GM23248 (cell line): Measurements from ENCODE around the gene KDELR1. TPM values are rescaled to one million over a fixed set of nuclear protein-coding genes. Genes with fewer than 3 reads are reported as not detected.

Experiments used
- DNase-seq: peaks from one replicate; pipeline ENCODE4 v3.0.0-alpha.2; 2015
- H2AFZ ChIP-seq: fragments of 200-600 bp; sonication (generic); 2 replicates; pipeline ENCODE4 v1.6.1; 2016; ENCODE audit warnings: antibody characterized with exemption
- H3F3A ChIP-seq: fragments of 200-600 bp; sonication (generic); 2 replicates; pipeline ENCODE4 v1.6.1; 2016; ENCODE audit warnings: mild to moderate bottlenecking, antibody characterized with exemption, mixed run types; ENCODE audit not compliant: insufficient read depth
- H3K27ac ChIP-seq: fragments of 200-600 bp; sonication (generic); 2 replicates; pipeline ENCODE4 v1.5.1; 2016; ENCODE audit warnings: mild to moderate bottlenecking
- H3K27me3 ChIP-seq: fragments of 200-600 bp; sonication (generic); replicated peaks from 2 replicates; pipeline ENCODE4 v1.6.1; 2016; ENCODE audit warnings: mild to moderate bottlenecking; ENCODE audit not compliant: insufficient read depth
- H3K36me3 ChIP-seq: fragments of 200-600 bp; sonication (generic); 2 replicates; pipeline ENCODE4 v1.6.1; 2016; ENCODE audit warnings: low read depth, mild to moderate bottlenecking
- H3K4me1 ChIP-seq: fragments of 200-600 bp; sonication (generic); 2 replicates; pipeline ENCODE4 v1.6.1; 2016; ENCODE audit warnings: mild to moderate bottlenecking; ENCODE audit not compliant: insufficient read depth
- H3K4me2 ChIP-seq: fragments of 200-600 bp; sonication (generic); one replicate; pipeline ENCODE4 v1.6.1; 2016; ENCODE audit warnings: mild to moderate bottlenecking; ENCODE audit not compliant: unreplicated experiment
- H3K4me3 ChIP-seq: fragments of 200-600 bp; sonication (generic); 2 replicates; pipeline ENCODE4 v1.5.1; 2016; ENCODE audit warnings: mild to moderate bottlenecking
- H3K79me2 ChIP-seq: fragments of 200-600 bp; sonication (generic); 2 replicates; pipeline ENCODE4 v1.6.1; 2016; ENCODE audit warnings: mild to moderate bottlenecking; ENCODE audit not compliant: insufficient read depth
- H3K9ac ChIP-seq: fragments of 200-600 bp; sonication (generic); 2 replicates; pipeline ENCODE4 v1.6.1; 2016; ENCODE audit warnings: mild to moderate bottlenecking
- H3K9me2 ChIP-seq: fragments of 200-600 bp; sonication (generic); 2 replicates; pipeline ENCODE4 v1.6.1; 2016; ENCODE audit warnings: mixed run types, mild to moderate bottlenecking, moderate library complexity; ENCODE audit not compliant: insufficient read depth
- H3K9me3 ChIP-seq: fragments of 200-600 bp; sonication (generic); one replicate; pipeline ENCODE4 v1.6.1; 2017; ENCODE audit warnings: low read depth
- H4K20me1 ChIP-seq: fragments of 200-600 bp; sonication (generic); 2 replicates; pipeline ENCODE4 v1.6.0; 2016; ENCODE audit not compliant: insufficient read depth
- EZH2 ChIP-seq: fragments of 200-600 bp; sonication (generic); IDR thresholded peaks from 2 replicates; pipeline ENCODE4 v1.6.1; 2018; ENCODE audit warnings: antibody characterized with exemption, mild to moderate bottlenecking; ENCODE audit not compliant: insufficient read depth, poor library complexity, severe bottlenecking
- EZH2phosphoT487 ChIP-seq: fragments of 200-600 bp; sonication (generic); IDR thresholded peaks from 2 replicates; pipeline ENCODE4 v1.6.1; 2018; ENCODE audit warnings: antibody characterized with exemption, moderate library complexity, mild to moderate bottlenecking, low read depth; ENCODE audit not compliant: insufficient read depth
- WGBS, 2 experiments: methylation state at CpG; one replicate each; pipeline ENCODE4 v1.1.6; 2015 to 2017; ENCODE audit warnings: low lambda C conversion rate in 2 of 2, low coverage in 1 of 2; ENCODE audit errors: missing lambda C conversion rate in 2 of 2; 5-methylcytosine and 5-hydroxymethylcytosine counted together
- in situ Hi-C: fragments of 300-500 bp; cut with MboI; formaldehyde crosslinking; loops from 2 replicates; pipeline ENCODE4 v1.15.0; 2020
- polyA plus RNA-seq: library from polyadenylated mRNA; unstranded; fragments of >200 nt; fragmentation: Nextera tagmentation; extraction: Ambion mirVana; gene quantifications from 2 replicates; pipeline ENCODE4 v1.2.1, GENCODE V29; 2016
- total RNA-seq: library from RNA; depleted of rRNA; stranded (reverse); fragments of >200 nt; shearing (Covaris generic); gene quantifications from 2 replicates; pipeline ENCODE4 v1.2.3, GENCODE V29; 2014

Gene KDELR1
- total and polyA plus RNA-seq, 2 experiments from 2014 or later: 170 to 231 TPM

DNA sequence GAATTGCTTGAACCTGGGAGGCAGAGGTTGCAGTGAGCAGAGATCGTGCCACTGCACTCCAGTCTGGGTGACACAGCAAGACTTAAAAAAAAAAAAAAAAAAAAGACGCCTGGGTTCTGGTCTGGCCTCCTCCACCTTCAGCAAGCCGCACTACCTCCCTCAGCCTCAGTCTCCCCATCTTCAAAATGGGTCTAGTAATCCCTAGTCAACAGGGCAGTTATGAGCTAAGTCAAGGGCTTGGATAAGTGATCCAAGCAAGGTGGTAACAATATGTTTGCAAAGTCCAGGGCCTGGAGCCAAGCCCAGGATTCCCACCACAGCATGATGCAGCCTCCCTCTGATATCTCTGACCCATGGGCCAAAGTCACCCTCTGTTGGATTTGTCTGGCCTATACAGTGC lies 4.4 kb downstream of the KDELR1 start:
- H4K20me1 ChIP-seq: no peaks in the 10 kb centered on the region
- H3K27ac ChIP-seq: no peak overlapping the region
- H3K4me2 ChIP-seq: no peak overlapping the region
- H3F3A ChIP-seq: peaks cover 6% of the 10 kb centered on the region; the same call in 1 of the 2 replicates
- no peak overlapping the region for H3K9ac ChIP-seq
- peaks cover 62% of the 10 kb centered on the region for H3K79me2 ChIP-seq
- TF ChIP-seq EZH2phosphoT487 (no peak), EZH2 (no peak)
- H3K9me3 ChIP-seq: no peaks in the 10 kb centered on the region
- no peak for DNase-seq
- in situ Hi-C loops: no loop called here
- H3K4me3 ChIP-seq: no peak overlapping the region
- H3K27me3 ChIP-seq: no peaks in the 10 kb centered on the region
- 98 to 100% methylated on average over 3 of the region's 3 CpGs for WGBS, 2 experiments
- peaks cover 48% of the 10 kb centered on the region for H3K36me3 ChIP-seq
- H3K9me2 ChIP-seq: no peaks in the 10 kb centered on the region
- no peak overlapping the region for H2AFZ ChIP-seq
- no peaks in the 10 kb centered on the region for H3K4me1 ChIP-seq

DNA sequence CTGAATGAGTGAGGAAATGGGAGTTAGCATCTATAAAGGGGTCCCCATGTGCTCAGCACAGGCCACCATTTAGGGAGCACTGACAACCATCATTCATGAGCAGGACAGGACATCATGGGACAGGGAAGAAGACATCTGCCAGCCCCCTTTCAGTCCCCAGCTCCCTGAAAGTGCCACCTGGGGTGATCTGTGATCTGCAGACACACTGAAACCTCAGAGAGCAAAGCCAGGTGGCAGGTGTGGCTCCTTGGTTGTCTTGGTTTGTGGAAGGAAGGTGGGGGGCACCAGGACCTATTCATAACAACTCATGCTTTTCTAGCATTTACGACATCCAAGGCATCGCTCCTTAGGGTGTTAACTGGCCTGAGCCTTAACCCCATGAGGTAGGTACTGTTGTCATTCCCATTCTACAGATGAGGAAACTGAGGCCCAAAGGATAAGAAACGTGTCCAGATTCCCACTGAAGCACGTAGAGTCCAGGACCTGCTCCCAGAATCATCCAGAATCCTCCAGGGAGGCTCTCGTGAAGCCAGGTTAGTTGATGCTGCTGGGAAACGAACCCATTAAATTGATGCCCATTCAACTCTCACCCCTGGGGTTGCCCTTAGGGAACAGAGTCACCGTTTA lies 5.8 kb downstream of the KDELR1 start:
- Histone ChIP-seq H3F3A (peaks cover 14% of the 10 kb centered on the region), H3K36me3 (peaks cover 57% of the 10 kb centered on the region), H2AFZ (no peak overlapping the region), H3K27me3 (no peaks in the 10 kb centered on the region), H3K4me2 (no peak overlapping the region), H4K20me1 (no peaks in the 10 kb centered on the region), H3K9me2 (no peaks in the 10 kb centered on the region), H3K9me3 (no peaks in the 10 kb centered on the region), H3K4me1 (no peaks in the 10 kb centered on the region), H3K79me2 (peaks cover 50% of the 10 kb centered on the region), H3K27ac (no peak overlapping the region), H3K4me3 (no peak overlapping the region), H3K9ac (no peak overlapping the region)
- 82 to 91% methylated on average over 7 of the region's 7 CpGs for WGBS, 2 experiments
- DNase-seq: no peak
- TF ChIP-seq EZH2 (no peak), EZH2phosphoT487 (no peak)
- in situ Hi-C loops: no loop called here

DNA sequence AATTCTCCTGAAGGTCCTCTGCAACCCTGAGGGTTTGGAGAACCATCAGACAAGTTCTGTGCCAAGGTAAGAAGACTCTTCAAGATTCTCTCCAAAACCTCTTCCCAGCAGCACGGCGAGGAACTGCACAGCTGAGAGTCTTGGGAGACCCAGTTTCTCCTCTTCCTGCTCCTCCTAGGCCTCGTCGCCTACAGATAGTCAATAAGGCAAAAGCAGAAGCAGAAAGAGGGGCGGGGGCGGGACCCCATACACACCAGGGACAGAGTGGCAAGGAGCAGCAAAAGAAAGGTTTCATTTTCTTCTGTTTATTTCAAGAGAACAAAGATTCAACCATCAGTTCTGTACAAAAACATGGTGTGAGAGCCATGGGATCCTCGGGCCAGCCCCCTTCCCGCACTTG lies 9.1 kb downstream of the KDELR1 start:
- H2AFZ ChIP-seq: no peak overlapping the region
- H3K27me3 ChIP-seq: no peaks in the 10 kb centered on the region
- H3K27ac ChIP-seq: no peak overlapping the region
- DNase-seq: no peak
- in situ Hi-C loops: no loop called here
- H4K20me1 ChIP-seq: no peaks in the 10 kb centered on the region
- H3K9me2 ChIP-seq: no peaks in the 10 kb centered on the region
- H3K4me1 ChIP-seq: no peaks in the 10 kb centered on the region
- H3K4me2 ChIP-seq: no peak overlapping the region
- 94 to 98% methylated on average over 8 of the region's 8 CpGs for WGBS, 2 experiments
- peaks cover 43% of the 10 kb centered on the region for H3K36me3 ChIP-seq
- TF ChIP-seq EZH2phosphoT487 (no peak), EZH2 (no peak)
- peaks cover 17% of the 10 kb centered on the region for H3K79me2 ChIP-seq
- no peak overlapping the region for H3K4me3 ChIP-seq
- H3K9me3 ChIP-seq: no peaks in the 10 kb centered on the region
- peaks cover 14% of the 10 kb centered on the region for H3F3A ChIP-seq
- H3K9ac ChIP-seq: no peak overlapping the region

DNA sequence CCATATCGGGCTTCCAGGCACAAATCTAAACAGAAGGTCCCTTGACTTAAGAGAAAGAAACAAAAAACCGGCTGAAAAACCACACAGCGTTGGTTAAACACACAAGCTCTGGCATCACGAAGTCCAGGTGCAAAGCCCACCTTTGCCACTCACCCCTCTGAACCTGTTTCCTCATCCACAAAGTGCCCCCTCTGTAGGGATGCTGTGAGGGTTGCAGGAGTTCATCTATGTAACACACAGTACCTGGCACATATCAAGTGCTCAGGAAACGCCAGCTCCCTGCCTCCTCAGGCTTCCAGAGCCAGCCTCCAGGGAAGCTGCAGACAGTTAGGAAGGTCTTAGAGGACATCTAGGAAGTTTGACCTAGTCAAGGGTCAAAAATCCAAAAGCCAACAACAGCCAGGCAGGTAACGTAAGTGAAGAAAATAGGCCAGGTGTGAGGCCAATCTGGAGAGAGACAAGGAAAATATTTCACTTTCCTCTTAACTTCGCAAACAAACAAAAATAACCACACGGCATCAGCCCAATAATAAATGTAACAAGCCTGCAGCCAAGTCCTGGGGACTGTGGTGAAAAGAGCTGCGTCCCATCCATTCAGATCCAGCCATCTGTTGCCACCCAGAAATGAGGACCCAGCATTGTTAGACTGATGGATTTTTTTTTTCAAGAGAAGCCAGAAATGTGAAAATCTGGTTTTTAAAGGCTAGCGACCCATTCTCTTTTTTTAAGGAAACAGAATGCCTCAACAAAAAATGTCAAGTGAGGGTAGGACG lies 10.0 kb downstream of the KDELR1 start:
- no peak for TF ChIP-seq EZH2phosphoT487
- no peak for TF ChIP-seq EZH2
- Histone ChIP-seq H3K79me2 (peaks cover 8% of the 10 kb centered on the region), H3K9ac (no peak overlapping the region), H3K4me1 (no peaks in the 10 kb centered on the region), H3K27ac (no peak overlapping the region), H3K27me3 (no peaks in the 10 kb centered on the region), H4K20me1 (no peaks in the 10 kb centered on the region), H3K9me2 (no peaks in the 10 kb centered on the region), H3K4me2 (no peak overlapping the region), H3K36me3 (peaks cover 34% of the 10 kb centered on the region), H2AFZ (no peak overlapping the region), H3K9me3 (no peaks in the 10 kb centered on the region), H3F3A (peaks cover 14% of the 10 kb centered on the region), H3K4me3 (no peak overlapping the region)
- no peak for DNase-seq
- in situ Hi-C loops: no loop called here
- WGBS, 2 experiments: 89% methylated on average over 11 of the region's 11 CpGs
